GM23248 (cell line): ENCODE data around the gene PIRT. TPM values are rescaled to one million over a fixed set of nuclear protein-coding genes. Genes with fewer than 3 reads are reported as not detected.

Experiments used
- DNase-seq: peaks from one replicate; pipeline ENCODE4 v3.0.0-alpha.2; 2015
- H2AFZ ChIP-seq: fragments of 200-600 bp; sonication (generic); 2 replicates; pipeline ENCODE4 v1.6.1; 2016; ENCODE audit warnings: antibody characterized with exemption
- H3F3A ChIP-seq: fragments of 200-600 bp; sonication (generic); 2 replicates; pipeline ENCODE4 v1.6.1; 2016; ENCODE audit warnings: mild to moderate bottlenecking, antibody characterized with exemption, mixed run types; ENCODE audit not compliant: insufficient read depth
- H3K27ac ChIP-seq: fragments of 200-600 bp; sonication (generic); 2 replicates; pipeline ENCODE4 v1.5.1; 2016; ENCODE audit warnings: mild to moderate bottlenecking
- H3K27me3 ChIP-seq: fragments of 200-600 bp; sonication (generic); replicated peaks from 2 replicates; pipeline ENCODE4 v1.6.1; 2016; ENCODE audit warnings: mild to moderate bottlenecking; ENCODE audit not compliant: insufficient read depth
- H3K36me3 ChIP-seq: fragments of 200-600 bp; sonication (generic); 2 replicates; pipeline ENCODE4 v1.6.1; 2016; ENCODE audit warnings: low read depth, mild to moderate bottlenecking
- H3K4me1 ChIP-seq: fragments of 200-600 bp; sonication (generic); 2 replicates; pipeline ENCODE4 v1.6.1; 2016; ENCODE audit warnings: mild to moderate bottlenecking; ENCODE audit not compliant: insufficient read depth
- H3K4me2 ChIP-seq: fragments of 200-600 bp; sonication (generic); one replicate; pipeline ENCODE4 v1.6.1; 2016; ENCODE audit warnings: mild to moderate bottlenecking; ENCODE audit not compliant: unreplicated experiment
- H3K4me3 ChIP-seq: fragments of 200-600 bp; sonication (generic); 2 replicates; pipeline ENCODE4 v1.5.1; 2016; ENCODE audit warnings: mild to moderate bottlenecking
- H3K79me2 ChIP-seq: fragments of 200-600 bp; sonication (generic); 2 replicates; pipeline ENCODE4 v1.6.1; 2016; ENCODE audit warnings: mild to moderate bottlenecking; ENCODE audit not compliant: insufficient read depth
- H3K9ac ChIP-seq: fragments of 200-600 bp; sonication (generic); 2 replicates; pipeline ENCODE4 v1.6.1; 2016; ENCODE audit warnings: mild to moderate bottlenecking
- H3K9me2 ChIP-seq: fragments of 200-600 bp; sonication (generic); 2 replicates; pipeline ENCODE4 v1.6.1; 2016; ENCODE audit warnings: mixed run types, mild to moderate bottlenecking, moderate library complexity; ENCODE audit not compliant: insufficient read depth
- H3K9me3 ChIP-seq: fragments of 200-600 bp; sonication (generic); one replicate; pipeline ENCODE4 v1.6.1; 2017; ENCODE audit warnings: low read depth
- H4K20me1 ChIP-seq: fragments of 200-600 bp; sonication (generic); 2 replicates; pipeline ENCODE4 v1.6.0; 2016; ENCODE audit not compliant: insufficient read depth
- EZH2 ChIP-seq: fragments of 200-600 bp; sonication (generic); IDR thresholded peaks from 2 replicates; pipeline ENCODE4 v1.6.1; 2018; ENCODE audit warnings: antibody characterized with exemption, mild to moderate bottlenecking; ENCODE audit not compliant: insufficient read depth, poor library complexity, severe bottlenecking
- EZH2phosphoT487 ChIP-seq: fragments of 200-600 bp; sonication (generic); IDR thresholded peaks from 2 replicates; pipeline ENCODE4 v1.6.1; 2018; ENCODE audit warnings: antibody characterized with exemption, moderate library complexity, mild to moderate bottlenecking, low read depth; ENCODE audit not compliant: insufficient read depth
- WGBS, 2 experiments: methylation state at CpG; one replicate each; pipeline ENCODE4 v1.1.6; 2015 to 2017; ENCODE audit warnings: low lambda C conversion rate in 2 of 2, low coverage in 1 of 2; ENCODE audit errors: missing lambda C conversion rate in 2 of 2; 5-methylcytosine and 5-hydroxymethylcytosine counted together
- in situ Hi-C: fragments of 300-500 bp; cut with MboI; formaldehyde crosslinking; loops from 2 replicates; pipeline ENCODE4 v1.15.0; 2020
- polyA plus RNA-seq: library from polyadenylated mRNA; unstranded; fragments of >200 nt; fragmentation: Nextera tagmentation; extraction: Ambion mirVana; gene quantifications from 2 replicates; pipeline ENCODE4 v1.2.1, GENCODE V29; 2016
- total RNA-seq: library from RNA; depleted of rRNA; stranded (reverse); fragments of >200 nt; shearing (Covaris generic); gene quantifications from 2 replicates; pipeline ENCODE4 v1.2.3, GENCODE V29; 2014; rRNA removed

PIRT gene
- total RNA-seq = not detected in 2 replicates
- polyA plus RNA-seq = not detected in 2 replicates

GRCh38 chr17:10837921-10838320, at the start of gene PIRT:
TSS of gene PIRT (minus strand) at chr17:10838087. CDS start at chr17:10825645, 12,442 bp downstream.
- Histone ChIP-seq H3K27ac (no peak within 1 kb of the TSS), H3K36me3 (no peaks in the 10 kb centered on the region), H3K4me3 (no peak within 1 kb of the TSS), H3K4me1 (no peaks in the 10 kb centered on the region), H2AFZ (no peak within 1 kb of the TSS), H3K9ac (no peak within 1 kb of the TSS), H4K20me1 (no peaks in the 10 kb centered on the region), H3F3A (no peaks in the 10 kb centered on the region), H3K9me3 (no peaks in the 10 kb centered on the region), H3K9me2 (no peaks in the 10 kb centered on the region), H3K79me2 (no peaks in the 10 kb centered on the region), H3K27me3 (no peaks in the 10 kb centered on the region; the same call in 1 of the 2 replicates), H3K4me2 (no peak within 1 kb of the TSS)
- DNase-seq = no peak
- 48% methylated on average over 8 of the region's 8 CpGs for WGBS, 2 experiments
- in situ Hi-C loops = no loop called here
- TF ChIP-seq EZH2phosphoT487 = no peak
- no peak for TF ChIP-seq EZH2

- Histone ChIP-seq H3K4me1 (no peaks in the 10 kb centered on the region), H3K9me2 (no peaks in the 10 kb centered on the region), H3K36me3 (no peaks in the 10 kb centered on the region), H2AFZ (no peak overlapping the region), H3K4me2 (no peak overlapping the region), H3K9ac (no peak overlapping the region), H3F3A (no peaks in the 10 kb centered on the region), H3K27me3 (no peaks in the 10 kb centered on the region), H4K20me1 (no peaks in the 10 kb centered on the region), H3K9me3 (no peaks in the 10 kb centered on the region), H3K79me2 (no peaks in the 10 kb centered on the region), H3K4me3 (no peak overlapping the region), H3K27ac (no peak overlapping the region)
- WGBS, 2 experiments = 19% methylated on average over 4 of the region's 4 CpGs
- no peak for TF ChIP-seq EZH2phosphoT487
- TF ChIP-seq EZH2 = no peak
- DNase-seq = no peak
- in situ Hi-C loops = loop anchor here (25.0 kb wide), 1 partner anchor 1030 kb away; no protein-coding TSS in a partner anchor
Observed at GRCh38 chr17:10881959-10882358, 44.1 kb upstream of the PIRT start.

DNA sequence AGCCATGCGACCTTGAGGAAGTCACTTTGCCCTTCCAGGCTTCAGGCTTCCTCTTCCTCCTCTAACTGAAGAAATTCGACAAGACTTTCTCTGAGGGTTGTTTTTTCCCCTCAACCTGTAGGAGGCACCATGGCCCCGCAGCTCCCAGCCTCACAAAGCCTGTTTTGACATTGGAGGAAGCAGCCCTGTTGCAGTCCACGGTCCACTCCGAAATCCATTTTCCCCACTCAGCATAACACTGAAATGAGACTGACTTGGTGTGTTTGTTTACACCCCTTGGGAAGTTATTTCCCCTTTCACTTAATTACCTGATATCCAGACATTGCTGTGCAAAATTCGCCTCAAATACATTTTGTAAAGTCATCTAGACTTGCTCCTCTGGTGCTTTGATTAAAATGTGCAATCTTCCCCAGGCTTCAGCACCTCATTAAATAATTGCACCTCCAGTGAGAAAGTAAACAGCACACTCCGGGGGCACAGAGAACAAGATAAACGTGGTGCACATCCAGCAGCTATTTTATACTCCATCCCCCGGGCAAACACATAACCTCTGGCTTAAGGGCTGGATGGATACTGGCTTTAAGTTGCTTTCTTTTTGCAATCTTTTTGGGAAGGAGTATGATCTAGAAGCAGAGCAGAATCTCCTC, 41.4 kb upstream of the PIRT start:
- no peak overlapping the region for H3K4me2 ChIP-seq
- H3F3A ChIP-seq = no peaks in the 10 kb centered on the region
- H2AFZ ChIP-seq = no peak overlapping the region
- no peak overlapping the region for H3K9ac ChIP-seq
- 8 to 9% methylated on average over 9 of the region's 9 CpGs for WGBS, 2 experiments
- no peaks in the 10 kb centered on the region for H3K27me3 ChIP-seq
- H3K36me3 ChIP-seq = no peaks in the 10 kb centered on the region
- no peaks in the 10 kb centered on the region for H3K9me3 ChIP-seq
- peak; percentile 26 for DNase-seq
- H3K9me2 ChIP-seq = no peaks in the 10 kb centered on the region
- H3K27ac ChIP-seq = no peak overlapping the region
- no peaks in the 10 kb centered on the region for H3K4me1 ChIP-seq
- H3K4me3 ChIP-seq = no peak overlapping the region
- TF ChIP-seq EZH2 (no peak), EZH2phosphoT487 (no peak)
- no peaks in the 10 kb centered on the region for H3K79me2 ChIP-seq
- in situ Hi-C loops = loop anchor here (25.0 kb wide), 1 partner anchor 1033 kb away; no protein-coding TSS in a partner anchor
- H4K20me1 ChIP-seq = no peaks in the 10 kb centered on the region

DNA sequence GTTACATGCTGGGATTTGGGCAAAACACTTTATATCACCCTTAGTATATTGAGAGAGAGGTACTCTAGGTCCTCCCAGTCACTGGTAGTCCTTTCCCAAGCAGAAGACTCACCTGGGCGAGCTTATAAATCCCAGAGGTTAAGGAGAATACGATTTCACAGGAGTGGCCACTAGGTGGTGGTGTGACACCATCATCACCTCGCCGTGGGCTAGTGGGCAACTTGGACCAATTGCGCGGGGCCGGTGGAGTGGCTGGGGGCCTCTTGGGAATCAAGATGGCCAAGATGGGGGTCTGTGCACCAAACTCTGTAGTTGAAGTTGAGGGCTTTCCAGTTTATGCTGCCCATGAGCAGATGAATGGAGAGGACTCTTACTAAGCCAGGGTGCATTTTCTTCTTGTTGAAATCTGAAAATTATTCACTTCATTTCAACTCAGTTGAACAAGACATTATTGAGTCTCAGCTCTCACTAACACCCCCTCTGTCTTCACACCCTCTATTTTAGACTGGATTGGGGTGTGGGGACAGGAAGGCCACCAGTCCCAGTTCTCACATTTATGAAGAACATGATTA, 38.2 kb upstream of the PIRT start:
- Histone ChIP-seq H4K20me1 (no peaks in the 10 kb centered on the region), H3K4me2 (no peak overlapping the region), H3K27ac (no peak overlapping the region), H3K4me3 (no peak overlapping the region), H3K9me2 (no peaks in the 10 kb centered on the region), H3F3A (no peaks in the 10 kb centered on the region), H3K9ac (no peak overlapping the region), H3K9me3 (no peaks in the 10 kb centered on the region), H3K4me1 (no peaks in the 10 kb centered on the region), H3K27me3 (no peaks in the 10 kb centered on the region), H2AFZ (no peak overlapping the region), H3K79me2 (no peaks in the 10 kb centered on the region), H3K36me3 (no peaks in the 10 kb centered on the region)
- in situ Hi-C loops = loop anchor here (25.0 kb wide), 1 partner anchor 1036 kb away; no protein-coding TSS in a partner anchor
- TF ChIP-seq EZH2phosphoT487 = no peak
- no peak for TF ChIP-seq EZH2
- 2 to 4% methylated on average over 7 of the region's 7 CpGs for WGBS, 2 experiments
- DNase-seq = peak; percentile 46
